EL (cell line): ENCODE results near the gene CACNA1D.

Source experiments
- DNase-seq: peaks from one replicate; pipeline ENCODE4 v3.0.0-alpha.2; 2016

The CACNA1D gene

GRCh38 chr3:53695324-53695690 lies 200.9 kb downstream of the CACNA1D start:
- DNase-seq, result no peak

DNA sequence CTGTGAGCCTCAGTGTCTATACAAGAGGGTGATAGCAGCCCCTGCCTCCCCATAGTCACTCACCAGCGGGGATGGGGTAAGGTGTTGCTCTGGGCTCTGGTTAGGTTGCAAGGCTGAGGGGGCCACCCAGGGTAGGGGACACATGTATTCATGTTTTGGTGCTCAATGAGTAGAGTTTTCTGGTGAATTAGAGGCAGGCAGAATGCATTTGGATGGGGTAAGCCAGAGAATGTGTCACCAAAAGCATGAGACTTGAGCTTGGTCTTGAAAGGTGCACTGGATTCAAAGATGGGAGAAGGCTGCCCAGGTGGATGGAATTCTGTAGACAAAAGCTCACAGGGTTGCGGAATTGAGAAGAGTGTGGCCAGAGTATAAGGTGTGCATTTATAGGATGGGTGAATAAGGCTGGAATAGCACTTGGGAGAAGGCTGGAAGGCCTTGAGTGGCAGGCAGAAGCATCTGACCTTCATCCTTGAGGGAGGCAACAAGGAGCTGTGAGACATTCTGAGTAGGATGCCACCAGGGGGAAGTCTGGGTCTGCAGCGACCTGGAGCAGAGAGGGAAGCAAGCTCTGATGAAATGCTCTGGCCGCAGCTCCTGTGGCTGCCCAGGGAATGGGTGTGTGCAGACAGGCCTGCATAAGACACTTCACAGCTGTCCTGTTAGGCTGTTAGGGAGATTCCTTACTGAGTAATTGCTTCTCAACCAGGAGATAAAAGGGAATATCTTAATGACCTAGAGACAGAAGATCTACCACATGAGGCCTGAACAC lies 202.2 kb downstream of the CACNA1D start:
- no peak for DNase-seq

DNA sequence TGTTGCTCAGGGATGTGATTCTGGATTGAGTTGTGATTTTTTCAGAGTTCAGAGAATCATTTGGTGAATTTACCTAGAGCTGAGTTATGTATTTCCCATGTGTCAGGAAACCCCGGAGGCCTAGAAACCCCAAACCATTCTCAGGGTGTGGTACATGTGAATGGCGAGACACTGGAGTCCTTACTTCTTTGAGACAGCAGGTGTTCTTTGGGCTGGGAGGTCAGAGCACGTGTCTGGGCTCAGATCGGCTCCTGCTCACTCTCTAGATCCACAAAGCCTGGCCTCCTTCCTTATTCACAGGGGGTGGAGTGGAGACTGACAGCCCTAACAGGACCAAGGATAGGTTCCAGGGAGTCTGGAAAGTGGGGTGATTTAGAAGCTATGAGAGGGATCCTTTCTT lies 206.0 kb downstream of the CACNA1D start:
- DNase-seq, result no peak

DNA sequence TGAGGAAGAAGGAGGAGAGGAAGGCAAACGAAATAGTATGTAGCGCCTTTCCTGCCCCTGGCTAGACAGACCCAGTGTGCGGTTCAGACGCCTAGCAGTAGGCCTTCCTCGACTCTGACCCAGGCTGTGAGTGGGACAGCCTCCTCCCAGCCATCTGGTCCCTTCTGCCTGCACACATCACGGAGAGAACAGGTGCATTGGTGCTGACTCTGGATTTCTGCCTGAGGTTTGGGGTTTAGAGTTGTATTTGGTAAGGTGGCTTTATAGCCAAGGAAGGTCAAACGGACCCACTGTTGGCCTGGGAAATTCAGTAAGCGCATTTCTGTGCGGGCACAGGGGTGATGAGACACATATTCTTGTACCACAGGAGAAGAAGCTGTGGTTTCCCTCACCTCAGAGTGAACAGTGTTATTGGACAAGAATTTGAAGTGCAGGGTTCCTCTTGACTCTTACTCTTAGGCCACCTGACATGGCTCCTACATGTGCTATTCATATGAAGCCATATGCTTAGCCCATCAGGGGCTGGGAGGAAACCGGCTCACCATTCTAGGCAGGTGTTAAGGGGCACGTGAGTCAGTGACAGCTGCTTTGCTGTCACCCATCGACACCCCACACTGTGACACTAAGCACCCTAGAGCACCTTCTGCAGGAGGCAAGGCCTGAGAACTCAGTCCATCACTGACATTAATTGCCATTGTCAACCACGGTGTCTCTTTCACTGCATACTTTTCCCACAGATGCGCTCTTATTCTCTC lies 208.5 kb downstream of the CACNA1D start:
- DNase-seq, result no peak

GRCh38 chr3:53703630-53704362 lies 209.4 kb downstream of the CACNA1D start:
- no peak for DNase-seq

DNA sequence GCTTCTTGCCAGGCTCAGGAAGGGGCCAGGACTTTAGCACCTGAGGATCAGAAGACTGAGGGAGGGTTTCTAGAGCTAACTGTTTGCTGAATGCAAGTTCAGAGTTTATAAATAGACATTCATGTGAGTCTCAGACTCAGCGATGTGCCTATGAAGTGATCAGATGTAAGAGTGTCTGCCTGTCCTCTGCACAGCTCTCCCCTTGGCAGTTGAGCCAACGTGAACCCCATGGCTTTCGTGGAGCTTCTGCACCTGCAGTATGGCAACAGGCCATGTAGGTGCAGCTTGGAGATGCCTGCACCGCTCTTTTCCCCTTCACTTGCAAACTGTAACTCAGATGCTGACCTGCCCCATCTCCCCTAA lies 209.9 kb downstream of the CACNA1D start:
- no peak for DNase-seq

DNA sequence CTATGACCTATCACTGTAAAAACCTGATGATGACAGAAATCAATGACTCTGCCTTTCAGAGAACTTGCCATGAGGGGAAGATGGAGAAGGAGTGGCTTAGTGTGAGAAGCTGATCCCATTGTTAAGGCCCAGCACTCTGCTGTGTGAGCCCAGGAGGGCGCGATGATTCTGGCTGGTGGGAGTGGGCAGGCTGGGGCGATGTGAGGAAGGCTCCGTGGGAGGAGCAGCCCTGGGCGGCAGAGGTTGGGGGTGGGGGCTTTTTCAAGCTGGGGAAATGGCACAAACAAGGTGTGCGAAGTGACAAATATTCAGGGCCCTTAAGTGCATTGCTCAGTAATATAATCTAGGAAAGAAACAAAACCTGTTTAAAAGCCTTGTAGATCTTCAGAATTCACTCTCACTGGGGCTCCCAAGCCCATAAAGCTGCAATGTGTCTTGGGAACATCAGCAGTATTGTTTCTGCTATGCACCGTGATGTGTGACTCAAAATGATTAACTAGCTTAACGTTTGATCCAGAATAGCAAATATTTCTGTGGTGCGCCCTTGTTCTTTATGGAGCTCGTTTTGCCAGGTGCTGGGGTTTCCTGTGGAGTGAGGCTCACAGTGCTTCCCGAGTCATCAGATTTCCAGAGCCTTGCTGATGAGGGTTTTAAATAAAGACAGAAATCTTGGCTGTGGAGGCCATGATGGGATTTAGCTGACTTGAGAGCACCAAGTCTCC lies 210.8 kb downstream of the CACNA1D start:
- no peak for DNase-seq

DNA sequence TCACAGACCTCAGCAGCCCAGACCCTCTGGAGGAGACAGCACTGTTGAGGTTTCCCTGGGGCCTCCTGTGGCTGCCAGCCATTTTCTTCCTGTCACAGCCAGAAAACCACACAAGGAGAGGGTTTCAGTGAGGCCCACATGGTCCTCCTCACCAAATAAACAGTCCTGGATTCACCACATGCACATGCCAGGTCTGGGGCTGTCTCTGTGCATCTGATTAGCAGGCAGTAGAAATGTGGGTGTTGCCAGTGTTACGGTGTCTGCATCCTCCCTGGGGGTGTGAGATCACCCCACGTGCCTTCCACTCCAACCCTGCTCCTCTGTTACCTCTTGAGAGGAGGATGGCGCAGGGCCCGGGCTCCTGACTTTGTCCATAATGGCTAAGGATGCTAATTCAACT lies 211.4 kb downstream of the CACNA1D start:
- DNase-seq, result no peak

- no peak for DNase-seq
Measured at GRCh38 chr3:53707222-53707621, 212.8 kb downstream of the CACNA1D start.

DNA sequence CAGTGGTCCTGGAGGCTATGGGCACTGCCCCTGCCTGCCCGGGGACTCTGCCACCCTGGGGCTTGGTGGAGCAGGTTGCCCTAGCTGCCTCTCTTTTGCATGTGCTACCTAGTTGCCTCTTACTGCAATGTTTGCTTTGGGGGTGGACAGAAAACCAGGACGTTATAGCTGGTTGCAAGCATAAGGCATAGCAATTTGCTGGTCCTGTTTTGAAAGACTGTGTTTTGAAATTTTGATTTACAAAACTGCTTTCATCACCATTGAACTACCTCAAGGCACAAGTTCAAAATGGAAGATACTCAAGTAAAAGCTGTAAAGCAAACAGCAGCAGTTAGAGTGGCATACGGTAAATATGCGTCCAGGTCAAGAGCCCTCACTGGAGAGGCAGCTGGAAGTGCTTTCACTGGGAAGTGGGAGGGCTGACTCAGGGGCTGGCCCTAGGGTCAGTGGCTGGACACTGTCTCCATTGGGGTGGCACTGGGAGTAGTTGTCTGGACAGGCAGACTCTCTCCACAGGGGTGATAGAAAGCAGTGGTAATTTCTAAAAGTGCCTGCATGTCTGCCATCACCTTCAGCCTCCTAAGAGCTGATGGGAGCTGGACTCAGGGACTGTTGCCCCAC lies 213.7 kb downstream of the CACNA1D start:
- DNase-seq, result no peak

DNA sequence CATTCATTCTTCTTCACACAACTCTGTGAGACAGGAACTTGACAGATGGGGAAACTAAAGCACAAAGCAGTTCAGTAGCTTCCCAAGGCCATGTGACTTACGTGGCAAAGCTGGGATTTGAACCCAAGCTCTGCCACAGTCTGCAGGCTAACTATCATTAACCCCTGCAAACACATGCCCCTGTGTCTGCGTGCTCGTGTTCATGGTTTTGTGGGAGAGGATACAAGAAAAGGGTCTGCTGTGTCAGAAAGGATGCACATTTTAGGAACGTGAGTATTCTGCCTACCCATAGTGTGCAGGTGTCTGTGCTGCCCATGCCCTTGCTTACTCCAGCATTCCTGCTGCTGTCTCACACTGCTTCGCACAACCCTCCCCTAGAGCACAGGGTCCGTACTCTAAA lies 214.8 kb downstream of the CACNA1D start:
- no peak for DNase-seq

- DNase-seq, result peak; percentile 56
Measured at GRCh38 chr3:53709860-53710674, 215.7 kb downstream of the CACNA1D start.

DNA sequence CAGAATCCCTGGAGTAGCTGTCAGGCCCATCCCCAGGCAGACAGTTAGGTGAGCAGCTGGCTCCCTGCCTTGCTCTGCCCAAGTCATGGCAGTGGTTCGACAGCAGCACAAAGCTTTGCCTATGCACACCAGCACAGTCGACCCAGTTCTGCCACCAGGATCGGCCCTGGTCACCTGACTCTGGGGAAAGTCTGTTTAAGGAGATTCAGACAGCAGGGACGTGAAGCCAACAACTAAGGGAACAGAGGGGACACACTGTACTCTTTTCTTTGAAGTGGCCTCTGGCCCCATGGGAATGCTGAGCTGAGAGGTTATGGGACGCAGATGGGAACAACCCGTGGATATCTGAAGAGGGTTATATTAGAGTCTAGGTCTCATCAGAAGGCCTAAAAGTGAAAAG lies 217.0 kb downstream of the CACNA1D start:
- DNase-seq, result no peak

DNA sequence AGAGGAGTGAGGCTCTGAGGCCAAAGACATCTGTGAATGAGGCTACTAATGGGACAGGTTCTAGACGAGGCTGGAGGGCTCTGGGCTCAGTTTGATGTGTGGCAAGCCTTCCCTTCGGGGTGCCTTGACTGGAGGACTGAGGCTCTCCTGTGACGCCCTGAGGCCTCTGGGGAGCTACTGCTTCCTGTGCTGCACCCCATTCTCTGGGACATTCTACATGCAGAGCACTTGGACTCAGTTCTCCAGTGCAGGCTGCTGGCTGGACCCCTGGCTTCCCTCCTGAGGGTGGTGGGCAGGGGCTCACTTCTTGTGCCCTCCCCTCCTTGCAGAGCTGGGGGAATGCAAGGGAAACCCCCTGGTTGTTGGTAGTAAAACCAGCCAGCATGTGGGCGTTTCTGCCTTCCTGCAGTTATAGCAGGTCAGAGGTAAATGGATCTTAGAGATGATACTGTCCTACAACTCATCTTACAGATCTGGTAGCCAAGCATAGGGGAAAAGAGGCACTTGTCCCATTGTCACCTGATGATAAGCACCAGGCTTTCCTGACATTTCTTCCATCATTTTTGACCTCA lies 218.5 kb downstream of the CACNA1D start:
- DNase-seq, result no peak

- no peak for DNase-seq
Measured at GRCh38 chr3:53713626-53714025, 219.2 kb downstream of the CACNA1D start.

GRCh38 chr3:53715815-53716483 lies 221.5 kb downstream of the CACNA1D start:
- peak; percentile 22 for DNase-seq

DNA sequence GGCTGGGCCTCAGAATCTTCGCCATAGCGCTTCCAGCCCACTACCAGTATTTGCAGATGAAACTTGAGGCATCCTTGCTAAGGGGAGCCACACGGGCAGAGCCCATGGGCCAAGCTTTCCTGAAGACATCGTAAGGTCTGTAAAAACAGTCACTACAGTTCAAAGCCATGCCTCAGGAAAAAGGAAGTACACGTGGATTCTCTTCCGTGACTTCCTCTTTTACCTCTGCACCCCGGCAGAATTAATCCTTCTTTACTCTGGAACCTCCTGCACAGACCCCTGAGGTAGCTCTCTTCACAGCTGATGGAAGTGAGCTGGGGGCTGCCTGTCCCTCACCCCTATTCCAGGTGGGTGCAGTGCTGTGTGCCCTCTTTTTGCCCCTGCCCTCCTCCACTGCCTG lies 222.6 kb downstream of the CACNA1D start:
- DNase-seq, result no peak

- no peak for DNase-seq
Measured at GRCh38 chr3:53718462-53718861, 224.1 kb downstream of the CACNA1D start.

GRCh38 chr3:53719796-53720195 lies 225.4 kb downstream of the CACNA1D start:
- no peak for DNase-seq

GRCh38 chr3:53721187-53722119 lies 227.0 kb downstream of the CACNA1D start:
- peak; percentile 36 for DNase-seq
